ENCODE measurements around the gene DPM2.

Gene DPM2

GRCh38 chr9:127895811-127896210, 41.8 kb downstream of the DPM2 start:
- Histone ChIP-seq H3K27ac (peak overlapping the region in 1 of 2 donors; percentile 7), H3K4me3 (no peak overlapping the region)
- no peak for DNase-seq (ENCODE audit: low spot score)
- no peak for TF ChIP-seq CTCF (IDR thresholded peaks at IDR 0.05)

- Histone ChIP-seq H3K4me3 (no peak overlapping the region), H3K27ac (no peak overlapping the region)
- no peak for TF ChIP-seq CTCF (IDR thresholded peaks at IDR 0.05)
- no peak for DNase-seq (ENCODE audit: low spot score)
Measured at GRCh38 chr9:127893392-127893791, 44.3 kb downstream of the DPM2 start.

- no peak for DNase-seq (ENCODE audit: low spot score)
- no peak for TF ChIP-seq CTCF (IDR thresholded peaks at IDR 0.05)
- no peak overlapping the region for H3K27ac ChIP-seq
- H3K4me3 ChIP-seq, result no peak overlapping the region
Measured at GRCh38 chr9:127892831-127893230, 44.8 kb downstream of the DPM2 start.

- Histone ChIP-seq H3K27ac (no peak overlapping the region), H3K4me3 (no peak overlapping the region)
- no peak for TF ChIP-seq CTCF (IDR thresholded peaks at IDR 0.05)
- DNase-seq (ENCODE audit: low spot score), result no peak
Measured at GRCh38 chr9:127890053-127890452, 47.6 kb downstream of the DPM2 start.

- TF ChIP-seq CTCF (IDR thresholded peaks at IDR 0.05), result no peak
- no peak overlapping the region for H3K27ac ChIP-seq
- DNase-seq (ENCODE audit: low spot score), result no peak
- H3K4me3 ChIP-seq, result no peak overlapping the region
Measured at GRCh38 chr9:127887792-127888191, 49.9 kb downstream of the DPM2 start.

GRCh38 chr9:127886401-127886972, 51.2 kb downstream of the DPM2 start:
- TF ChIP-seq CTCF (IDR thresholded peaks at IDR 0.05), result no peak
- H3K27ac ChIP-seq, result peak overlapping the region in 1 of 2 donors; percentile 60
- H3K4me3 ChIP-seq, result no peak overlapping the region
- peak; percentile 72 for DNase-seq (ENCODE audit: low spot score)

- Histone ChIP-seq H3K4me3 (no peak overlapping the region), H3K27ac (peak overlapping the region; percentile 32 to 60)
- no peak for TF ChIP-seq CTCF (IDR thresholded peaks at IDR 0.05)
- DNase-seq (ENCODE audit: low spot score), result no peak
Measured at GRCh38 chr9:127885508-127886281, 52.0 kb downstream of the DPM2 start.

Measured in coronary artery (tissue), 2 donors.